Large intestine (tissue), 3 donors: ENCODE data around the gene ADSS2. TPM values are rescaled to one million over a fixed set of nuclear protein-coding genes. Genes with fewer than 3 reads are reported as not detected.
"Not testable (repeated sequence)": the region's sequence is repeated elsewhere in the genome, so short reads cannot be mapped to it uniquely, and the experiment has no call there.

Experiments
- DNase-seq, 2 donors: peaks; one replicate each; pipeline versions ENCODE4 v3.0.0 to v3.0.0-alpha.2; 2013
- H3K27ac ChIP-seq: one replicate; pipeline ENCODE4 v1.5.1; 2013; ENCODE audit warnings: low read length
- H3K27me3 ChIP-seq: 2 replicates; pipeline ENCODE4 v1.6.1; 2013; ENCODE audit warnings: low read length; ENCODE audit not compliant: control insufficient read depth, insufficient read depth
- H3K36me3 ChIP-seq: 2 replicates; pipeline ENCODE4 v1.6.1; 2013; ENCODE audit warnings: low read length; ENCODE audit not compliant: control insufficient read depth, insufficient read depth
- H3K4me1 ChIP-seq: one replicate; pipeline ENCODE4 v1.6.1; 2013; ENCODE audit warnings: low read length; ENCODE audit not compliant: control insufficient read depth, insufficient read depth
- H3K4me3 ChIP-seq: one replicate; pipeline ENCODE4 v1.5.1; 2013; ENCODE audit warnings: low read length
- H3K9me3 ChIP-seq: one replicate; pipeline ENCODE4 v1.6.1; 2013; ENCODE audit warnings: mild to moderate bottlenecking, low read depth, low read length, moderate library complexity; ENCODE audit not compliant: control insufficient read depth
- WGBS: methylation state at CpG from one replicate; pipeline ENCODE4 v1.1.5; 2013; ENCODE audit warnings: low lambda C conversion rate; ENCODE audit not compliant: insufficient coverage; 5-methylcytosine and 5-hydroxymethylcytosine counted together
- polyA plus RNA-seq: library from polyadenylated mRNA; unstranded; fragments of 120-200 nt; gene quantifications from one replicate; pipeline ENCODE4 v1.2.1, GENCODE V29; 2013

The ADSS2 gene
- polyA plus RNA-seq, 1 donor = 61.8 TPM

DNA sequence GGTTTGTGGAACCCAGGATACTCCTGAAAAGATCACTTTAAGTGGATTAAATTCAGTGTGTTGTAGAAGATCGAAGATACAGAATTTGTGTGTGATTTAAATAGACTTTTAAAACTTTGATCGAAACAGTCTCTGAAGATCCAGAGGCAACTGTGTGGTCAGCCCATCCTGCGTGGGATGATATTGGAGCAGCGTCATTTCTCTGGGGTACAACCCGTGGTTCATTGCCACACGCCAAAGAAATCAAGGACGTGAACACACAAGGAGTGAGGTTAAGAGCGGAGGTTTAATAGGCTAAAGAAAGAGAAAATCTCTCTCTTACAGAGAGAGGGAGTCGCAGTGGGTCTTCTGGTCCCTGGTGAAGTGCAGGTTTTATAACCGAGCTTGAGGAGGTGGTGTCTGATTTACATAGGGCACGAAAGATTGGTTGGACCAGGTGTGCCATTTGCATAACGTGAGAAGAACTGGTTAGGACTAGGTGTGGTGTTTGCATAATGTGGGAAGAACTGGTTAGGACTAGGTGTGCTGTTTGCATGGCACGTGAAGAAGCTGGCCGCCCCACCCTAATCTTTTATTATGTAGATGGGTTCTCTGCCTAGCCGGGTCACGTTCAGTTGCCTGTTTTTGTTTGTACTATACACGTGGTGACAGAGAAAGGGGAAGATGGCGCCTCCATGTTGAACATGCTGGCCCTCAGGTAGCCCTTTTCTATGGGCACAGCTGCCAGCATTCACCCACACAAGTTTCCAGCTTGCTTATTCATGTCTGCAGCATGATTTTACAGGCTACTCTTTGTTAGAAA lies 82.3 kb downstream of the ADSS2 start:
- no peaks in the 10 kb centered on the region for H3K27me3 ChIP-seq
- 72% methylated on average over 7 of the region's 18 CpGs for WGBS
- peak in 1 of 2 donors; percentile 66 for DNase-seq
- H3K9me3 ChIP-seq = no peaks in the 10 kb centered on the region
- H3K27ac ChIP-seq = no peak overlapping the region
- H3K36me3 ChIP-seq = no peaks in the 10 kb centered on the region
- H3K4me3 ChIP-seq = no peak overlapping the region
- H3K4me1 ChIP-seq = no peaks in the 10 kb centered on the region

DNA sequence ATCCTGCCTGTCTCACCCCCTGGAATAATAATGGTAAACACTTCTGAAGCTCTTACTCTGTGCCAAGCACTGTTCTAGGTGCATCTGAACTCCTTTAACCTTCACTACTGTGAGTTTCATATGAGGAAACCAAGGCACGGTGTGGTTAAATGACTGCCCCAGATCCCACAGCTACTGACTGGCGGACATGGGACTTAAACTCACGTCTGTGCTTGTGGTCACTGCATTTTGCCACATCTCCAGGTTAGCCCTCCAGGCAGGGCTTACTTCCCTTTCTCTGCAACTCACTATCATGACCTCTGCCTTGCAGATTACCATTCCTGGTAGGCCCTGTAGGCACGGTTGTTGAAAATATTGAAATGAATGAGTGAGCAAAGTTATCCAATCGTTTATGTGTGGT lies 83.4 kb downstream of the ADSS2 start:
- Histone ChIP-seq H3K36me3 (no peaks in the 10 kb centered on the region), H3K27me3 (no peaks in the 10 kb centered on the region), H3K4me3 (no peak overlapping the region), H3K4me1 (no peaks in the 10 kb centered on the region), H3K9me3 (no peaks in the 10 kb centered on the region), H3K27ac (no peak overlapping the region)
- DNase-seq = no peak
- no CpG with 5 or more reads among the region's 5 CpGs for WGBS

DNA sequence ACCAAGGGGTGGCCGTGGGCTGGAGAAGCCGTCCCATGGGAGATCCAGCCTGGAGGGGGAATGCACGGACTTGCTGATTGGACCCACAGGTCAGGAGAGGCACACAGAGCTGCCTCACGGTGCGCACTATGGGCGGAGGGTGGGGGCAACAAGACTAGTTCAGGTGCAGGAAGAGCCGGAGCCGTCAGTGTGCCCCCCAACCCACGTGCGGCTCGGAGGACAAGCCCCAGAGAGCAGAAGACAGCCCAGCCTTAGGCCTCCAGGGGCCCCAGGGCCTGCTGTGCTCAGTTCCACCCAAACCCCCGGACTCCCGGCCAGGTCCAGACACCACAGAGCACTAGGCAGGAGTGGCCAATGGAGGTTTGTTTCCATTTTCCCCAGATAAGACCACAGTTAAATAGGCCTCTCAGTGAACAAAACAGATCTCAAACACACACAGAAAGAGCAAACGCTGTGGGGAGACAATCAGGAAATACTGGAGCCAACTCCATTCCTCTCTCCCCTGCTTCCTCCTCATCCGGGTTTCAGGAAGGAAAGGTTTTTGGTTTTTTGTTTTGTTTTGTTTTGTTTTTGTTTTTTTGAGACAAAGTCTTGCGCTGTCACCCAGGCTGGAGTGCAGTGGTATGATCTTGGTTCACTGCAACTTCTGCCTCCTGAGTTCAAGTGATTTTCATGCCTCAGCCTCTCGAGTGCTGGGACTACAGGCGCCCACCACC lies 84.2 kb downstream of the ADSS2 start:
- no peaks in the 10 kb centered on the region for H3K27me3 ChIP-seq
- H3K4me3 ChIP-seq = no peak overlapping the region
- H3K4me1 ChIP-seq = no peaks in the 10 kb centered on the region
- H3K9me3 ChIP-seq = no peaks in the 10 kb centered on the region
- H3K27ac ChIP-seq = no peak overlapping the region
- no peak for DNase-seq
- no peaks in the 10 kb centered on the region for H3K36me3 ChIP-seq
- no CpG with 5 or more reads among the region's 18 CpGs for WGBS

DNA sequence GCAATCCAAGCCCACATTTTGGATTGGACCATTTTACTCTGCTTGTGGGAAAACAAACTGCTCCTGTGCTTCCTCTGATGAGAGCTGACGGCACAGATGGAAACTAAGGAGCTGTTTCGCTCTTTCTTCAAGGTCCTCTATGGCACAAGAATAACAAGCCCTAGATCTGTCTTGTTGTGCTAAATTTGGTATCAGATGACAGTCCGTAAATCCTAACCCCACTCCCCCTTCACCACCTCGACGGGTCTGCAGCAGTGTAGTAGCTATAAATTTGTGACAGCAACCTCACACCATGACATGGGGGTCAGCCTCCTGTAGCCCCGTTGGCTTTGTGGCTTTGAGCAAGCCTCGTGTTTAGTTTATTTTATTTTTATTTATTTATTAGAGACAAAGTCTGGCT lies 85.9 kb downstream of the ADSS2 start:
- no peak overlapping the region for H3K27ac ChIP-seq
- H3K36me3 ChIP-seq = no peaks in the 10 kb centered on the region
- no peaks in the 10 kb centered on the region for H3K9me3 ChIP-seq
- no peaks in the 10 kb centered on the region for H3K4me1 ChIP-seq
- WGBS = no CpG with 5 or more reads among the region's 7 CpGs
- no peak for DNase-seq
- H3K27me3 ChIP-seq = no peaks in the 10 kb centered on the region
- H3K4me3 ChIP-seq = no peak overlapping the region

DNA sequence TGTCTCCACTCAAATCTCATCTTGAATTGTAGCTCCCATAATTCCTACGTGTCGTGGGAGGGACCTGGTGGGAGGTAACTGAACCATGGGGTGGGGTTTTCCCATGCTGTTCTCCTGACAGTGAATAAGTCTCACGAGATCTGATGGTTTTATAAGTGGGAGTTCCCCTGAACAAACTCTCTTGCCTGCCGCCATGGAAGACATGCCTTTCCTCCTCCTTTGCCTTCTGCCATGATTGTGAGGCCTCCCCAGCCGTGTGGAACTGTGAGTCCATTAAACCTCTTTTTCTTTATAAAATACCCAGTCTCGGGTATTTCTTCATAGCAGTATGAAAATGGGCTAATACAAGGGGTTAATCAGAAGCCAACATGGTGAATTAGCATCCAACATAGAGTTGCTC lies 86.4 kb downstream of the ADSS2 start:
- not testable (repeated sequence) for DNase-seq, H3K27ac ChIP-seq, H3K4me1 ChIP-seq, H3K4me3 ChIP-seq, H3K9me3 ChIP-seq, H3K36me3 ChIP-seq, H3K27me3 ChIP-seq
- no CpG with 5 or more reads among the region's 6 CpGs for whole genome bisulfite sequencing

DNA sequence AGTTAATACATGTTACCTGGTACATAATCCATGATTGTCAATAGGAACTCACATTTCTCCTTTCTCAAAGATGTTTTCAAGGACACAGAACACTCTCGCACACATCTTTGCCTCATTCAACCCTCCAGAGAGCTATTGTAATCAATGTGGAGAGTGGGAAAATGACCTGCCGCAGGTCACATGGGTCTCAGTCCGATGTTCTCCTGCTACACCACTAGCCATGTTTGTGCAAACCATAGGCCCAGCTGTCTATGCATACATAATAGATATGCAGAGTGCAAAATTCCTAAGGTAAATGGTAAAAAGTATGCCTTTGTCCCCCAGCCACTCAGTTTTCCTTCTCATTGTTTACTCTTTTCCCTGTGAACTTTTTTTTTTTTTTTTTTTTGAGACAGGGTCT lies 89.2 kb downstream of the ADSS2 start:
- WGBS = no CpG with 5 or more reads among the region's 3 CpGs
- peak overlapping the region; percentile 2 for H3K27ac ChIP-seq
- no peak for DNase-seq
- H3K27me3 ChIP-seq = no peaks in the 10 kb centered on the region
- no peaks in the 10 kb centered on the region for H3K4me1 ChIP-seq
- no peak overlapping the region for H3K4me3 ChIP-seq
- no peaks in the 10 kb centered on the region for H3K9me3 ChIP-seq
- H3K36me3 ChIP-seq = no peaks in the 10 kb centered on the region

DNA sequence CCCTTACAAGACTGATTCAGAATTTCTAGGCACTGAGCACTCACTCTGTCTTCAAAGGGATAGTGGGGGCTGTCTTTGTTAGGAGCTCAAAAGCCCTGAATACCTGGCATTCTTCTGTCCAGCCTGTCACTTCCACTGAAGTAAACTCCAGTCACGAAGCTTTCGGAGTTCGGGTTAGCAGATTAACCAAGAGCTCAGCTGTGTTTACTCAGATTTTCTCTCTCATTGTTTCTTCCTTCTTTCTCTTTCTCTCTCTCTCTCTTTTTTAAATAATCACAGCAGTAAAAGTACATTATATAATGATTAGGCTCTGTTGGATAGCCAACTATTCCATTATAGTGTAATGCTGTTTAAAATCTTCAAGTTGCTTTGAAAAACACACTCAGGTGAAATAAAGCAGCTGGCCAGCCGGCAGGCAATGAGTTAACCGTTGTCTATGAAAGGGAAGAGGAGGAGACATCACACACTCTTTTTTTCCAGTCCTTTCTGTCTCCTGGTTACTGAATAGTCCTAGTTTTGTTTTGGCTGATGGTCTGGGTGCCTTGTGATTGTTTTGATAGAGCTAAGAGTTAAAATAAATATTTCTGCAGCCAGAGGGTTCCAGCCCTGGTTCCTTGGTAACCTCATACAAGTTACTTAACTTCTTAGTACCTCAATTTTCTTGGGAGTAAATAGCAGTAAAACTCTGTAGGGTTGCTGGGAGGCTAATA lies 89.8 kb downstream of the ADSS2 start:
- no peaks in the 10 kb centered on the region for H3K9me3 ChIP-seq
- no peak overlapping the region for H3K4me3 ChIP-seq
- 4% methylated on average over 3 of the region's 5 CpGs for WGBS
- H3K36me3 ChIP-seq = no peaks in the 10 kb centered on the region
- H3K27me3 ChIP-seq = no peaks in the 10 kb centered on the region
- peak overlapping the region; percentile 2 for H3K27ac ChIP-seq
- H3K4me1 ChIP-seq = no peaks in the 10 kb centered on the region
- peak in 1 of 2 donors; percentile 53 for DNase-seq

Other genes with a start within 250 kb of the ADSS2 start
- 1.2 TPM for gene CATSPERE, start 9.4 kb upstream of the ADSS2 start, polyA plus RNA-seq
- gene DESI2, start 201.2 kb upstream of the ADSS2 start, polyA plus RNA-seq = 28.3 TPM